SK-N-SH (cell line): ENCODE data around the gene NFIA.

Experiments
- CHD2 ChIP-seq: fragments of 150-350 bp; IDR thresholded peaks from 2 replicates; pipeline ENCODE4 v1.6.1; 2018; ENCODE audit warnings: low read length; ENCODE audit not compliant: partially characterized antibody
- CTCF ChIP-seq: fragments of 200-600 bp; sonication (generic); IDR thresholded peaks from 2 replicates; pipeline ENCODE4 v1.6.1; 2017; ENCODE audit warnings: antibody characterized with exemption, mild to moderate bottlenecking, moderate library complexity
- ELF1 ChIP-seq: IDR thresholded peaks from 2 replicates; pipeline ENCODE4 v1.4.0; 2012
- EZH2phosphoT487 ChIP-seq: fragments of 200-600 bp; sonication (generic); IDR thresholded peaks from 2 replicates; pipeline ENCODE4 v1.6.1; 2017; ENCODE audit warnings: low read depth, mixed run types, mild to moderate bottlenecking, antibody characterized with exemption, moderate library complexity, borderline replicate concordance
- MAX ChIP-seq: IDR thresholded peaks from 2 replicates; pipeline ENCODE4 v1.4.0; 2012; ENCODE audit warnings: low read depth
- NFIC ChIP-seq: IDR thresholded peaks from 2 replicates; pipeline ENCODE4 v1.4.0; 2012; ENCODE audit warnings: borderline replicate concordance
- RAD21 ChIP-seq: IDR thresholded peaks from 2 replicates; pipeline ENCODE4 v1.6.1; 2012; ENCODE audit warnings: mild to moderate bottlenecking, low read length
- SIN3A ChIP-seq: IDR thresholded peaks from 2 replicates; pipeline ENCODE4 v1.6.1; 2012; ENCODE audit warnings: low read depth, mild to moderate bottlenecking, low read length, moderate library complexity, borderline replicate concordance
- TCF12 ChIP-seq: IDR thresholded peaks from 2 replicates; pipeline ENCODE4 v1.4.0; 2012
- YY1 ChIP-seq: IDR thresholded peaks from 2 replicates; pipeline ENCODE4 v1.4.0; 2012; ENCODE audit warnings: low read depth, mild to moderate bottlenecking
- ZBTB33 ChIP-seq: IDR thresholded peaks from 2 replicates; pipeline ENCODE4 v1.4.0; 2012; ENCODE audit warnings: low read depth, borderline replicate concordance

- no peak for TF ChIP-seq ELF1
- no peak for TF ChIP-seq MAX
- no peak for TF ChIP-seq YY1
- no peak for TF ChIP-seq CTCF
- no peak for TF ChIP-seq NFIC
- no peak for TF ChIP-seq SIN3A
- no peak for TF ChIP-seq TCF12
- TF ChIP-seq ZBTB33, result no peak
- no peak for TF ChIP-seq EZH2phosphoT487
- no peak for TF ChIP-seq CHD2
- TF ChIP-seq RAD21, result no peak
These were observed 286.0 kb downstream of the NFIA start for GRCh38 chr1:61368366-61368765.
